ENCODE results near the gene RAB5IF. TPM values are rescaled to one million over a fixed set of nuclear protein-coding genes. Genes with fewer than 3 reads are reported as not detected.
A peak's percentile ranks its signal among the peaks of the same experiment; 100 is the strongest.

Gene RAB5IF
- total and polyA plus RNA-seq, 2 of the 13 experiments (the other 11 are each of a cell fraction or from before 2014, with no cell fraction given), result 261 to 305 TPM

GRCh38 chr20:36605399-36606157, at the start of gene RAB5IF (continued):
- TF ChIP-seq, protein P1, sequence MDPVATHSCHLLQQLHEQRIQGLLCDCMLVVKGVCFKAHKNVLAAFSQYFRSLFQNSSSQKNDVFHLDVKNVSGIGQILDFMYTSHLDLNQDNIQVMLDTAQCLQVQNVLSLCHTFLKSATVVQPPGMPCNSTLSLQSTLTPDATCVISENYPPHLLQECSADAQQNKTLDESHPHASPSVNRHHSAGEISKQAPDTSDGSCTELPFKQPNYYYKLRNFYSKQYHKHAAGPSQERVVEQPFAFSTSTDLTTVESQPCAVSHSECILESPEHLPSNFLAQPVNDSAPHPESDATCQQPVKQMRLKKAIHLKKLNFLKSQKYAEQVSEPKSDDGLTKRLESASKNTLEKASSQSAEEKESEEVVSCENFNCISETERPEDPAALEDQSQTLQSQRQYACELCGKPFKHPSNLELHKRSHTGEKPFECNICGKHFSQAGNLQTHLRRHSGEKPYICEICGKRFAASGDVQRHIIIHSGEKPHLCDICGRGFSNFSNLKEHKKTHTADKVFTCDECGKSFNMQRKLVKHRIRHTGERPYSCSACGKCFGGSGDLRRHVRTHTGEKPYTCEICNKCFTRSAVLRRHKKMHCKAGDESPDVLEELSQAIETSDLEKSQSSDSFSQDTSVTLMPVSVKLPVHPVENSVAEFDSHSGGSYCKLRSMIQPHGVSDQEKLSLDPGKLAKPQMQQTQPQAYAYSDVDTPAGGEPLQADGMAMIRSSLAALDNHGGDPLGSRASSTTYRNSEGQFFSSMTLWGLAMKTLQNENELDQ (CRISPR knock-in tag; IDR thresholded peaks at IDR 0.05; ENCODE audit: borderline replicate concordance), result peak; percentile 80; the same call in 1 of the 2 replicates
- TF ChIP-seq, protein P2, sequence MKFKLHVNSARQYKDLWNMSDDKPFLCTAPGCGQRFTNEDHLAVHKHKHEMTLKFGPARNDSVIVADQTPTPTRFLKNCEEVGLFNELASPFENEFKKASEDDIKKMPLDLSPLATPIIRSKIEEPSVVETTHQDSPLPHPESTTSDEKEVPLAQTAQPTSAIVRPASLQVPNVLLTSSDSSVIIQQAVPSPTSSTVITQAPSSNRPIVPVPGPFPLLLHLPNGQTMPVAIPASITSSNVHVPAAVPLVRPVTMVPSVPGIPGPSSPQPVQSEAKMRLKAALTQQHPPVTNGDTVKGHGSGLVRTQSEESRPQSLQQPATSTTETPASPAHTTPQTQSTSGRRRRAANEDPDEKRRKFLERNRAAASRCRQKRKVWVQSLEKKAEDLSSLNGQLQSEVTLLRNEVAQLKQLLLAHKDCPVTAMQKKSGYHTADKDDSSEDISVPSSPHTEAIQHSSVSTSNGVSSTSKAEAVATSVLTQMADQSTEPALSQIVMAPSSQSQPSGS (CRISPR knock-in tag; IDR thresholded peaks at IDR 0.05), result peak; percentile 99
- TF ChIP-seq TEAD2 (CRISPR knock-in tag; IDR thresholded peaks at IDR 0.05) (0 out of 2 replicates have a peak, but pooled peaks have one; percentile 37), FOXC1 (CRISPR knock-in tag; IDR thresholded peaks at IDR 0.05; ENCODE audit: borderline replicate concordance) (peak; percentile 98), RBM22 (optimal IDR thresholded peaks at IDR 0.05; ENCODE audit: low read length) (no peak), MIER3 (CRISPR knock-in tag; IDR thresholded peaks at IDR 0.05; ENCODE audit: borderline replicate concordance) (peak; percentile 99; the same call in 1 of the 2 replicates), ARNT2 (CRISPR knock-in tag; IDR thresholded peaks at IDR 0.05; ENCODE audit: low read depth) (peak; percentile 98), ZSCAN31 (CRISPR knock-in tag; IDR thresholded peaks at IDR 0.05; ENCODE audit: low read depth) (peak; percentile 86), MAFK (conservative IDR thresholded peaks at IDR 0.05 in 1 of 2, IDR thresholded peaks at IDR 0.05 in 1 of 2; ENCODE audit: low read length in 2 of 2) (peak; percentile 34 to 50; a peak in 3 of 4 replicates), ZNF432 (CRISPR knock-in tag; IDR thresholded peaks at IDR 0.05; ENCODE audit: borderline replicate concordance) (no peak), ARID2 (CRISPR knock-in tag; IDR thresholded peaks at IDR 0.05; ENCODE audit: borderline replicate concordance) (no peak; the same call in 1 of the 2 replicates), MYNN (CRISPR knock-in tag; IDR thresholded peaks at IDR 0.05; ENCODE audit: low read depth) (peak; percentile 97), NAIF1 (CRISPR knock-in tag; IDR thresholded peaks at IDR 0.05; ENCODE audit: borderline replicate concordance) (no peak), ZNF331 (CRISPR knock-in tag; IDR thresholded peaks at IDR 0.05) (peak; percentile 99), PTBP1 (IDR thresholded peaks at IDR 0.05; ENCODE audit: low read depth, low read length, poor library complexity, severe bottlenecking) (no peak), ZNF292 (CRISPR knock-in tag; IDR thresholded peaks at IDR 0.05; ENCODE audit: borderline replicate concordance, low read depth) (peak; percentile 67), ZC3H13 (CRISPR knock-in tag; IDR thresholded peaks at IDR 0.05) (peak; percentile 83), ONECUT2 (CRISPR knock-in tag; IDR thresholded peaks at IDR 0.05) (no peak), TCF7L2 (IDR thresholded peaks at IDR 0.05; ENCODE audit: low read depth, low read length) (no peak), ZFX (CRISPR knock-in tag; IDR thresholded peaks at IDR 0.05; ENCODE audit: low read depth) (peak; percentile 94), MATR3 (CRISPR knock-in tag; IDR thresholded peaks at IDR 0.05) (0 out of 2 replicates have a peak, but pooled peaks have one; percentile 72)
- TF ChIP-seq, protein P3, sequence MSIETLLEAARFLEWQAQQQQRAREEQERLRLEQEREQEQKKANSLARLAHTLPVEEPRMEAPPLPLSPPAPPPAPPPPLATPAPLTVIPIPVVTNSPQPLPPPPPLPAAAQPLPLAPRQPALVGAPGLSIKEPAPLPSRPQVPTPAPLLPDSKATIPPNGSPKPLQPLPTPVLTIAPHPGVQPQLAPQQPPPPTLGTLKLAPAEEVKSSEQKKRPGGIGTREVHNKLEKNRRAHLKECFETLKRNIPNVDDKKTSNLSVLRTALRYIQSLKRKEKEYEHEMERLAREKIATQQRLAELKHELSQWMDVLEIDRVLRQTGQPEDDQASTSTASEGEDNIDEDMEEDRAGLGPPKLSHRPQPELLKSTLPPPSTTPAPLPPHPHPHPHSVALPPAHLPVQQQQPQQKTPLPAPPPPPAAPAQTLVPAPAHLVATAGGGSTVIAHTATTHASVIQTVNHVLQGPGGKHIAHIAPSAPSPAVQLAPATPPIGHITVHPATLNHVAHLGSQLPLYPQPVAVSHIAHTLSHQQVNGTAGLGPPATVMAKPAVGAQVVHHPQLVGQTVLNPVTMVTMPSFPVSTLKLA (IDR thresholded peaks at IDR 0.05), result peak; percentile 87
- TF ChIP-seq, protein P4, sequence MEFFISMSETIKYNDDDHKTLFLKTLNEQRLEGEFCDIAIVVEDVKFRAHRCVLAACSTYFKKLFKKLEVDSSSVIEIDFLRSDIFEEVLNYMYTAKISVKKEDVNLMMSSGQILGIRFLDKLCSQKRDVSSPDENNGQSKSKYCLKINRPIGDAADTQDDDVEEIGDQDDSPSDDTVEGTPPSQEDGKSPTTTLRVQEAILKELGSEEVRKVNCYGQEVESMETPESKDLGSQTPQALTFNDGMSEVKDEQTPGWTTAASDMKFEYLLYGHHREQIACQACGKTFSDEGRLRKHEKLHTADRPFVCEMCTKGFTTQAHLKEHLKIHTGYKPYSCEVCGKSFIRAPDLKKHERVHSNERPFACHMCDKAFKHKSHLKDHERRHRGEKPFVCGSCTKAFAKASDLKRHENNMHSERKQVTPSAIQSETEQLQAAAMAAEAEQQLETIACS (CRISPR knock-in tag; IDR thresholded peaks at IDR 0.05), result peak; percentile 82

All from HepG2 (cell line).